K562 (cell line): Measurements from ENCODE around the gene SEPTIN12. TPM values are rescaled to one million over a fixed set of nuclear protein-coding genes. Genes with fewer than 3 reads are reported as not detected.

Experiments
- polyA plus RNA-seq, 8 experiments: library from polyadenylated mRNA; depleted of rRNA in 4 of 8; stranded (reverse) in 5 of 8; unstranded in 3 of 8; fragments of >200 nt; fragmentation: Nextera tagmentation in 2 of 8; fragmentation: Illumina TruSeq in 1 of 8; extraction: Ambion mirVana in 2 of 8; extraction: Trizol in 1 of 8; gene quantifications; 2 replicates each; pipeline versions ENCODE4 v1.2.1 to v1.2.3, GENCODE V29; 2011 to 2014; ENCODE audit warnings: inconsistent platforms in 1 of 8, missing spikeins in 1 of 8
- total RNA-seq, 7 experiments: library from RNA; depleted of rRNA in 6 of 7; stranded (reverse); fragments of >200 nt in 6 of 7; fragmentation: Illumina TruSeq in 2 of 7; extraction: Trizol in 2 of 7; gene quantifications; 2 replicates each; pipeline versions ENCODE4 v1.2.1 to v1.2.3, GENCODE V29; 2011 to 2021; ENCODE audit warnings: low replicate concordance in 1 of 7
- TF ChIP-seq, protein P1 (sequence below), 2 experiments: fragments of 150-350 bp in 1 of 2; IDR thresholded peaks; 2 replicates each; pipeline ENCODE4 v1.6.1; 2012 to 2016; ENCODE audit warnings: low read depth in 2 of 2, low read length in 2 of 2, mild to moderate bottlenecking in 1 of 2, moderate library complexity in 1 of 2
- TF ChIP-seq, protein P2 (sequence below): fragments of 450-650 bp; IDR thresholded peaks from 2 replicates; pipeline ENCODE4 v1.6.1; 2017; ENCODE audit warnings: antibody characterized with exemption

Gene SEPTIN12
- total and polyA plus RNA-seq, 9 of the 15 experiments (the other 6 are each of a cell fraction or from before 2014, with no cell fraction given) = not detected

DNA sequence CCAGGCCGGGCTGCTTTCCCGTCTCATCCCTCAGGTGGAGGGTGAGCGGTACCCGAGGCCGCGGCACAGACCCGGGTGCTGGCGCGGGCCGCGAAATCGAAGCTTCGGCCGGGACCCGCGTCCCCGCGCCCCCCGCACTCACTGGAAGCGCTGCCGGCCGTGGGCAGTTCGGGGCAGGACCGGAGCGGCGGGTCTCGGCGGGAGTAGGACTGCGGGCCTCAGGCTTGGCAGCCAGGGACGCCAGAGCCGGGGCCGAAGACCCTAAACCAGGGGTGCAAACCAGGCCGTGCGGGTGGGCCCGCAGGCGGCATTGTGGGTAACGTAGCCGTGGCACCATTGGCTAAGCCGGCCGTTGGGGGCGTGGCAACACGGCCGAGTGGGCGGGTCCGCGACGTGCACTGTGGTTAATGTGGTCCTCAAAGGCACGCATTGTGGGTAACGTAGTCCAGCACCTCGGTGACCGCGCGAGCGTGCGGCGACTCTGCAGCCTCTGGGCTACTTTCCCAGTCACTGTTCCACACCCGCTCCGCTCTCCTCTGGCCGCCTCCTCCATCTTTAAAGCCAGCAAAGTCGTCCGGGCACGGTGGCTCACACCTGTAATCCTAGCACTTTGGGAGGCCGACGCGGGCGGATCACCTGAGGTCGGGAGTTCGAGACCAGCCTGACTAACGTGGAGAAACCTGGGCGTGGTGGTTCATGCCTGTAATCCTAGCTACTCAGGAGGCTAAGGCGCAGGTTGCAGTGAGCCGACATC, 21.1 kb downstream of the SEPTIN12 start, which contains the start of gene ZNF500 (continued):
- TF ChIP-seq, protein P1, sequence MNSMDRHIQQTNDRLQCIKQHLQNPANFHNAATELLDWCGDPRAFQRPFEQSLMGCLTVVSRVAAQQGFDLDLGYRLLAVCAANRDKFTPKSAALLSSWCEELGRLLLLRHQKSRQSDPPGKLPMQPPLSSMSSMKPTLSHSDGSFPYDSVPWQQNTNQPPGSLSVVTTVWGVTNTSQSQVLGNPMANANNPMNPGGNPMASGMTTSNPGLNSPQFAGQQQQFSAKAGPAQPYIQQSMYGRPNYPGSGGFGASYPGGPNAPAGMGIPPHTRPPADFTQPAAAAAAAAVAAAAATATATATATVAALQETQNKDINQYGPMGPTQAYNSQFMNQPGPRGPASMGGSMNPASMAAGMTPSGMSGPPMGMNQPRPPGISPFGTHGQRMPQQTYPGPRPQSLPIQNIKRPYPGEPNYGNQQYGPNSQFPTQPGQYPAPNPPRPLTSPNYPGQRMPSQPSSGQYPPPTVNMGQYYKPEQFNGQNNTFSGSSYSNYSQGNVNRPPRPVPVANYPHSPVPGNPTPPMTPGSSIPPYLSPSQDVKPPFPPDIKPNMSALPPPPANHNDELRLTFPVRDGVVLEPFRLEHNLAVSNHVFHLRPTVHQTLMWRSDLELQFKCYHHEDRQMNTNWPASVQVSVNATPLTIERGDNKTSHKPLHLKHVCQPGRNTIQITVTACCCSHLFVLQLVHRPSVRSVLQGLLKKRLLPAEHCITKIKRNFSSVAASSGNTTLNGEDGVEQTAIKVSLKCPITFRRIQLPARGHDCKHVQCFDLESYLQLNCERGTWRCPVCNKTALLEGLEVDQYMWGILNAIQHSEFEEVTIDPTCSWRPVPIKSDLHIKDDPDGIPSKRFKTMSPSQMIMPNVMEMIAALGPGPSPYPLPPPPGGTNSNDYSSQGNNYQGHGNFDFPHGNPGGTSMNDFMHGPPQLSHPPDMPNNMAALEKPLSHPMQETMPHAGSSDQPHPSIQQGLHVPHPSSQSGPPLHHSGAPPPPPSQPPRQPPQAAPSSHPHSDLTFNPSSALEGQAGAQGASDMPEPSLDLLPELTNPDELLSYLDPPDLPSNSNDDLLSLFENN (IDR thresholded peaks at IDR 0.05; ENCODE audit: low read depth in 2 of 2, low read length in 2 of 2) = no peak
- TF ChIP-seq, protein P2, sequence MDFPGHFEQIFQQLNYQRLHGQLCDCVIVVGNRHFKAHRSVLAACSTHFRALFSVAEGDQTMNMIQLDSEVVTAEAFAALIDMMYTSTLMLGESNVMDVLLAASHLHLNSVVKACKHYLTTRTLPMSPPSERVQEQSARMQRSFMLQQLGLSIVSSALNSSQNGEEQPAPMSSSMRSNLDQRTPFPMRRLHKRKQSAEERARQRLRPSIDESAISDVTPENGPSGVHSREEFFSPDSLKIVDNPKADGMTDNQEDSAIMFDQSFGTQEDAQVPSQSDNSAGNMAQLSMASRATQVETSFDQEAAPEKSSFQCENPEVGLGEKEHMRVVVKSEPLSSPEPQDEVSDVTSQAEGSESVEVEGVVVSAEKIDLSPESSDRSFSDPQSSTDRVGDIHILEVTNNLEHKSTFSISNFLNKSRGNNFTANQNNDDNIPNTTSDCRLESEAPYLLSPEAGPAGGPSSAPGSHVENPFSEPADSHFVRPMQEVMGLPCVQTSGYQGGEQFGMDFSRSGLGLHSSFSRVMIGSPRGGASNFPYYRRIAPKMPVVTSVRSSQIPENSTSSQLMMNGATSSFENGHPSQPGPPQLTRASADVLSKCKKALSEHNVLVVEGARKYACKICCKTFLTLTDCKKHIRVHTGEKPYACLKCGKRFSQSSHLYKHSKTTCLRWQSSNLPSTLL = no peak
- TF ChIP-seq, all 486 proteins: peak for 117
